GM10266 (cell line): Measurements from ENCODE around the gene IDH3A.

Experiments
- DNase-seq: peaks from one replicate; pipeline ENCODE4 v3.0.0; 2012; ENCODE audit errors: extremely low spot score
- CTCF ChIP-seq: IDR thresholded peaks from 2 replicates; pipeline ENCODE4 v1.5.1; 2012; ENCODE audit warnings: mild to moderate bottlenecking, low read depth; ENCODE audit not compliant: control insufficient read depth, insufficient read depth; ENCODE audit errors: missing control alignments

The IDH3A gene

GRCh38 chr15:78149068-78149804 is at the start of gene IDH3A:
Gene IDH3A (plus strand): TSS chr15:78149362. CDS start chr15:78149404, 42 bp downstream.
- peak; percentile 99 for DNase-seq
- no peak for TF ChIP-seq CTCF

- no peak for TF ChIP-seq CTCF
- DNase-seq = no peak
Measured at GRCh38 chr15:78100886-78101285, 48.3 kb upstream of the IDH3A start.

GRCh38 chr15:78101423-78102105 is 47.6 kb upstream of the IDH3A start:
- DNase-seq = no peak
- TF ChIP-seq CTCF = no peak

GRCh38 chr15:78102211-78102610 is 47.0 kb upstream of the IDH3A start:
- no peak for TF ChIP-seq CTCF
- DNase-seq = no peak

GRCh38 chr15:78102741-78103140 is 46.4 kb upstream of the IDH3A start:
- no peak for DNase-seq
- TF ChIP-seq CTCF = no peak

GRCh38 chr15:78103406-78104118 is 45.6 kb upstream of the IDH3A start:
- DNase-seq = peak; percentile 83

More at GRCh38 chr15:78103406-78104118, 45.6 kb upstream of the IDH3A start:
- no peak for TF ChIP-seq CTCF
